ENCODE results near the gene ZSCAN20.
A peak's percentile ranks its signal among the peaks of the same experiment; 100 is the strongest.

ZSCAN20 gene

GRCh38 chr1:33472269-33472980 is at the start of gene ZSCAN20:
ZSCAN20 (plus strand) TSS chr1:33472645; CDS start chr1:33479289, 6,644 bp downstream.
- peak; percentile 92 for DNase-seq (ENCODE audit: low spot score)

GRCh38 chr1:33424205-33424604 is 48.2 kb upstream of the ZSCAN20 start:
- DNase-seq (ENCODE audit: low spot score) = no peak

- no peak for DNase-seq (ENCODE audit: low spot score)
Measured at GRCh38 chr1:33424610-33425009, 47.8 kb upstream of the ZSCAN20 start.

GRCh38 chr1:33425900-33426299 is 46.5 kb upstream of the ZSCAN20 start:
- DNase-seq (ENCODE audit: low spot score) = no peak

- DNase-seq (ENCODE audit: low spot score) = no peak
Measured at GRCh38 chr1:33426916-33427315, 45.5 kb upstream of the ZSCAN20 start.

GRCh38 chr1:33428661-33429060 is 43.8 kb upstream of the ZSCAN20 start:
- DNase-seq (ENCODE audit: low spot score) = no peak

- DNase-seq (ENCODE audit: low spot score) = no peak
Measured at GRCh38 chr1:33429332-33429731, 43.1 kb upstream of the ZSCAN20 start.

GRCh38 chr1:33429856-33430691 is 42.4 kb upstream of the ZSCAN20 start:
- no peak for DNase-seq (ENCODE audit: low spot score)

GRCh38 chr1:33430692-33431593 is 41.5 kb upstream of the ZSCAN20 start, which contains the start of gene PHC2:
PHC2 (minus strand) TSS chr1:33431095; CDS start chr1:33375539, 55,556 bp downstream.
- DNase-seq (ENCODE audit: low spot score) = peak; percentile 94

GRCh38 chr1:33433509-33434362 is 38.7 kb upstream of the ZSCAN20 start:
- peak; percentile 74 for DNase-seq (ENCODE audit: low spot score)

- no peak for DNase-seq (ENCODE audit: low spot score)
Measured at GRCh38 chr1:33434363-33434750, 38.1 kb upstream of the ZSCAN20 start.

GRCh38 chr1:33435096-33435820 is 37.2 kb upstream of the ZSCAN20 start:
- peak; percentile 58 for DNase-seq (ENCODE audit: low spot score)

GRCh38 chr1:33436557-33437285 is 35.7 kb upstream of the ZSCAN20 start:
- no peak for DNase-seq (ENCODE audit: low spot score)

- DNase-seq (ENCODE audit: low spot score) = no peak
Measured at GRCh38 chr1:33438364-33439160, 33.9 kb upstream of the ZSCAN20 start.

GRCh38 chr1:33439662-33440061 is 32.8 kb upstream of the ZSCAN20 start:
- DNase-seq (ENCODE audit: low spot score) = no peak

- DNase-seq (ENCODE audit: low spot score) = no peak
Measured at GRCh38 chr1:33441088-33441745, 31.2 kb upstream of the ZSCAN20 start.

- no peak for DNase-seq (ENCODE audit: low spot score)
Measured at GRCh38 chr1:33442141-33442540, 30.3 kb upstream of the ZSCAN20 start.

- DNase-seq (ENCODE audit: low spot score) = no peak
Measured at GRCh38 chr1:33443080-33443704, 29.3 kb upstream of the ZSCAN20 start.
